Measurements from ENCODE around the gene USP10. TPM values are rescaled to one million over a fixed set of nuclear protein-coding genes. Genes with fewer than 3 reads are reported as not detected.

Gene USP10
- total RNA-seq, 3 donors from 2014 or later = 118 to 142 (median 135) TPM

- peaks cover 71% of the 10 kb centered on the region for H3K4me1 Mint-ChIP-seq (ENCODE audit: low read depth)
- DNase-seq (no peak), ATAC-seq (no peak)
- peaks cover 16% of the 10 kb centered on the region for H3K36me3 Mint-ChIP-seq (ENCODE audit: insufficient read depth)
- no peaks in the 10 kb centered on the region for H3K9me3 Mint-ChIP-seq
- no peaks in the 10 kb centered on the region for H3K27me3 Mint-ChIP-seq (ENCODE audit: low read depth)
- H3K4me3 Mint-ChIP-seq = peak overlapping the region; percentile 13
These were observed 52.8 kb downstream of the USP10 start for GRCh38 chr16:84752600-84752999.

GRCh38 chr16:84753412-84754326, 53.9 kb downstream of the USP10 start:
- Mint-ChIP-seq H3K4me1 (ENCODE audit: low read depth) (peaks cover 82% of the 10 kb centered on the region), H3K9me3 (no peaks in the 10 kb centered on the region), H3K4me3 (peak overlapping the region; percentile 19), H3K27me3 (ENCODE audit: low read depth) (no peaks in the 10 kb centered on the region), H3K36me3 (ENCODE audit: insufficient read depth) (peaks cover 17% of the 10 kb centered on the region)
- DNase-seq = no peak
- ATAC-seq = no peak

- DNase-seq (peak; percentile 50), ATAC-seq (peak; percentile 60 to 70)
- H3K9me3 Mint-ChIP-seq = no peaks in the 10 kb centered on the region
- H3K27me3 Mint-ChIP-seq (ENCODE audit: low read depth) = no peaks in the 10 kb centered on the region
- peaks cover 19% of the 10 kb centered on the region for H3K36me3 Mint-ChIP-seq (ENCODE audit: insufficient read depth)
- peak overlapping the region; percentile 62 for H3K4me3 Mint-ChIP-seq
- H3K4me1 Mint-ChIP-seq (ENCODE audit: low read depth) = peaks cover 86% of the 10 kb centered on the region
These were observed 54.6 kb downstream of the USP10 start for GRCh38 chr16:84754353-84754856.

GRCh38 chr16:84754956-84755672, 55.3 kb downstream of the USP10 start:
- Mint-ChIP-seq H3K27me3 (ENCODE audit: low read depth) (no peaks in the 10 kb centered on the region), H3K4me3 (peak overlapping the region; percentile 62), H3K36me3 (ENCODE audit: insufficient read depth) (peaks cover 25% of the 10 kb centered on the region), H3K4me1 (ENCODE audit: low read depth) (peaks cover 88% of the 10 kb centered on the region), H3K9me3 (no peaks in the 10 kb centered on the region)
- ATAC-seq = no peak
- DNase-seq = no peak

GRCh38 chr16:84756830-84757229, 57.0 kb downstream of the USP10 start:
- Mint-ChIP-seq H3K27me3 (ENCODE audit: low read depth) (no peaks in the 10 kb centered on the region), H3K36me3 (ENCODE audit: insufficient read depth) (peaks cover 38% of the 10 kb centered on the region), H3K4me3 (no peak overlapping the region), H3K9me3 (no peaks in the 10 kb centered on the region), H3K4me1 (ENCODE audit: low read depth) (peaks cover 82% of the 10 kb centered on the region)
- DNase-seq (no peak), ATAC-seq (no peak)

- Mint-ChIP-seq H3K4me1 (ENCODE audit: low read depth) (peaks cover 71% of the 10 kb centered on the region), H3K36me3 (ENCODE audit: insufficient read depth) (peaks cover 41% of the 10 kb centered on the region), H3K9me3 (no peaks in the 10 kb centered on the region), H3K27me3 (ENCODE audit: low read depth) (no peaks in the 10 kb centered on the region), H3K4me3 (peak overlapping the region; percentile 1)
- DNase-seq (no peak), ATAC-seq (no peak)
These were observed 58.8 kb downstream of the USP10 start for GRCh38 chr16:84758627-84759026.

GRCh38 chr16:84759061-84759460, 59.3 kb downstream of the USP10 start:
- Mint-ChIP-seq H3K4me3 (peak overlapping the region; percentile 22), H3K4me1 (ENCODE audit: low read depth) (peaks cover 71% of the 10 kb centered on the region), H3K36me3 (ENCODE audit: insufficient read depth) (peaks cover 46% of the 10 kb centered on the region), H3K9me3 (no peaks in the 10 kb centered on the region), H3K27me3 (ENCODE audit: low read depth) (no peaks in the 10 kb centered on the region)
- DNase-seq = no peak
- ATAC-seq = no peak

GRCh38 chr16:84759906-84760305, 60.1 kb downstream of the USP10 start:
- Mint-ChIP-seq H3K4me1 (ENCODE audit: low read depth) (peaks cover 69% of the 10 kb centered on the region), H3K4me3 (no peak overlapping the region), H3K36me3 (ENCODE audit: insufficient read depth) (peaks cover 52% of the 10 kb centered on the region), H3K27me3 (ENCODE audit: low read depth) (no peaks in the 10 kb centered on the region), H3K9me3 (no peaks in the 10 kb centered on the region)
- ATAC-seq = no peak
- DNase-seq = no peak

- peaks cover 73% of the 10 kb centered on the region for H3K4me1 Mint-ChIP-seq (ENCODE audit: low read depth)
- no peak for ATAC-seq
- DNase-seq = no peak
- no peak overlapping the region for H3K4me3 Mint-ChIP-seq
- no peaks in the 10 kb centered on the region for H3K9me3 Mint-ChIP-seq
- peaks cover 59% of the 10 kb centered on the region for H3K36me3 Mint-ChIP-seq (ENCODE audit: insufficient read depth)
- no peaks in the 10 kb centered on the region for H3K27me3 Mint-ChIP-seq (ENCODE audit: low read depth)
These were observed 61.9 kb downstream of the USP10 start for GRCh38 chr16:84761448-84762368.

GRCh38 chr16:84763164-84763563, 63.4 kb downstream of the USP10 start:
- peaks cover 69% of the 10 kb centered on the region for H3K36me3 Mint-ChIP-seq (ENCODE audit: insufficient read depth)
- DNase-seq (no peak), ATAC-seq (no peak)
- no peaks in the 10 kb centered on the region for H3K27me3 Mint-ChIP-seq (ENCODE audit: low read depth)
- H3K4me3 Mint-ChIP-seq = no peak overlapping the region
- no peaks in the 10 kb centered on the region for H3K9me3 Mint-ChIP-seq
- peaks cover 73% of the 10 kb centered on the region for H3K4me1 Mint-ChIP-seq (ENCODE audit: low read depth)

GRCh38 chr16:84763629-84764028, 63.8 kb downstream of the USP10 start:
- H3K4me1 Mint-ChIP-seq (ENCODE audit: low read depth) = peaks cover 73% of the 10 kb centered on the region
- no peaks in the 10 kb centered on the region for H3K27me3 Mint-ChIP-seq (ENCODE audit: low read depth)
- H3K9me3 Mint-ChIP-seq = no peaks in the 10 kb centered on the region
- peaks cover 72% of the 10 kb centered on the region for H3K36me3 Mint-ChIP-seq (ENCODE audit: insufficient read depth)
- DNase-seq = no peak
- no peak overlapping the region for H3K4me3 Mint-ChIP-seq
- no peak for ATAC-seq

GRCh38 chr16:84764970-84765369, 65.2 kb downstream of the USP10 start:
- Mint-ChIP-seq H3K27me3 (ENCODE audit: low read depth) (no peaks in the 10 kb centered on the region), H3K4me1 (ENCODE audit: low read depth) (peaks cover 71% of the 10 kb centered on the region), H3K36me3 (ENCODE audit: insufficient read depth) (peaks cover 72% of the 10 kb centered on the region), H3K9me3 (no peaks in the 10 kb centered on the region), H3K4me3 (no peak overlapping the region)
- ATAC-seq (no peak), DNase-seq (no peak)

- DNase-seq = no peak
- H3K4me3 Mint-ChIP-seq = peak overlapping the region; percentile 66
- no peaks in the 10 kb centered on the region for H3K27me3 Mint-ChIP-seq (ENCODE audit: low read depth)
- H3K9me3 Mint-ChIP-seq = no peaks in the 10 kb centered on the region
- ATAC-seq = peak in 1 of 2 donors; percentile 73
- H3K4me1 Mint-ChIP-seq (ENCODE audit: low read depth) = peaks cover 62% of the 10 kb centered on the region
- peaks cover 64% of the 10 kb centered on the region for H3K36me3 Mint-ChIP-seq (ENCODE audit: insufficient read depth)
These were observed 66.1 kb downstream of the USP10 start for GRCh38 chr16:84765616-84766580.

Measured in activated T-cell treated with anti-CD3 and anti-CD28 coated beads, Interleukin-2, amount 50 U/mL, for 4 hours (primary cell).